ENCODE results near the gene SLC4A5. TPM values are rescaled to one million over a fixed set of nuclear protein-coding genes. Genes with fewer than 3 reads are reported as not detected.

SLC4A5 gene
- total RNA-seq, 4 donors from 2014 or later = 18.3 to 94.5 (median 59.8) TPM

DNA sequence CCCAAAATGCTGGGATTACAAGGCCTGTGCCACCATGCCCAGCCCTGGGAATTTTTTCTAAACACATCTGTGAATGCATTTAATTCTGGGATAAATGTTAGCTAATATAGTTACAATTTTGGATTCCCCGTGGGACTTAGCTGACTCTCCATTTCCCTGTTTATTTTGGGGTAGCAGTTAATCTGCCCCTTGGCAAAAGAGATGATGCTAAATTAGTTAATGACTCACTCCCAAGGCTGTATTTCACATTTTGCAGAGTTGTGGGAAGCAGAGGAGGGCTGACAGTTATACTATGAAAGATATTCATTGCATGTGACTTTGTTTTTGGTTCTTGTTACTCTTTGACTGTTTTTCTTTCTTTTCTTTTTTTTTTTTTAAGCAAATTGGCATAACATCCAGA lies 141.6 kb downstream of the SLC4A5 start:
- Histone ChIP-seq H3K4me1 (peaks cover 8 to 14% of the 10 kb centered on the region in 2 donors), H3K4me3 (replicated peaks in 1 of 3) (no peak overlapping the region), H3K9me3 (no peaks in the 10 kb centered on the region), H3K27ac (no peak overlapping the region), H3K36me3 (no peaks in the 10 kb centered on the region), H3K27me3 (no peaks in the 10 kb centered on the region)
- DNase-seq = no peak
- 61 to 68% methylated on average over 1 of the region's 1 CpG for WGBS, 2 donors
- TF ChIP-seq, protein P1, sequence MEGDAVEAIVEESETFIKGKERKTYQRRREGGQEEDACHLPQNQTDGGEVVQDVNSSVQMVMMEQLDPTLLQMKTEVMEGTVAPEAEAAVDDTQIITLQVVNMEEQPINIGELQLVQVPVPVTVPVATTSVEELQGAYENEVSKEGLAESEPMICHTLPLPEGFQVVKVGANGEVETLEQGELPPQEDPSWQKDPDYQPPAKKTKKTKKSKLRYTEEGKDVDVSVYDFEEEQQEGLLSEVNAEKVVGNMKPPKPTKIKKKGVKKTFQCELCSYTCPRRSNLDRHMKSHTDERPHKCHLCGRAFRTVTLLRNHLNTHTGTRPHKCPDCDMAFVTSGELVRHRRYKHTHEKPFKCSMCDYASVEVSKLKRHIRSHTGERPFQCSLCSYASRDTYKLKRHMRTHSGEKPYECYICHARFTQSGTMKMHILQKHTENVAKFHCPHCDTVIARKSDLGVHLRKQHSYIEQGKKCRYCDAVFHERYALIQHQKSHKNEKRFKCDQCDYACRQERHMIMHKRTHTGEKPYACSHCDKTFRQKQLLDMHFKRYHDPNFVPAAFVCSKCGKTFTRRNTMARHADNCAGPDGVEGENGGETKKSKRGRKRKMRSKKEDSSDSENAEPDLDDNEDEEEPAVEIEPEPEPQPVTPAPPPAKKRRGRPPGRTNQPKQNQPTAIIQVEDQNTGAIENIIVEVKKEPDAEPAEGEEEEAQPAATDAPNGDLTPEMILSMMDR (IDR thresholded peaks at IDR 0.05) = no peak
- TF ChIP-seq POLR2A (IDR thresholded peaks at IDR 0.05) = no peak
- intact Hi-C loops (cut with DNase I) = no loop called here

DNA sequence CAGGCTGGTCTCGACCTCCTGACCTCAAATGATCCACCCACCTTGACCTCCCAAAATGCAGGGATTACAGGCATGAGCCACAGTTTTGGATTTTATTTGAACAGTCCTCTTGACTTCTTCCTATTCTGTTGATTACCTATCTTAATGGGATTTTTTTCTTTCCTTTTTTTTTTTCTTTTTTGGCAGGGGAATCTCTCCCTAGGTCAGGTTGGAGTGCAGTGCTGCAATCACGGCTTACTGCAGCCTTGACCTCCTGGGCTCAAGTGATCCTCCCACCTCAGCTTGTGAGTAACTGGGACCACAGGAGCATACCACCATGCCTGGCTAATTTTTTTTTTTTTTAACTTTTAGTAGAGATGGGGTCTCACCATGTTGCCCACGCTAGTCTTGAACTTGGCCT lies 142.0 kb downstream of the SLC4A5 start:
- no peaks in the 10 kb centered on the region for H3K36me3 ChIP-seq
- TF ChIP-seq, protein P1 (IDR thresholded peaks at IDR 0.05) = no peak
- no peak for TF ChIP-seq POLR2A (IDR thresholded peaks at IDR 0.05)
- H3K4me3 ChIP-seq (replicated peaks in 1 of 3) = no peak overlapping the region
- no peaks in the 10 kb centered on the region for H3K9me3 ChIP-seq
- H3K4me1 ChIP-seq = peaks cover 8 to 10% of the 10 kb centered on the region in 2 donors
- no peak for DNase-seq
- no peak overlapping the region for H3K27ac ChIP-seq
- WGBS, 2 donors = 81 to 88% methylated on average over 3 of the region's 3 CpGs
- intact Hi-C loops (cut with DNase I) = no loop called here
- no peaks in the 10 kb centered on the region for H3K27me3 ChIP-seq

- intact Hi-C loops (cut with DNase I) = no loop called here
- no peak overlapping the region for H3K27ac ChIP-seq
- DNase-seq = no peak
Measured at GRCh38 chr2:74199871-74200305, 143.3 kb downstream of the SLC4A5 start.

GRCh38 chr2:74199275-74199701 lies 143.9 kb downstream of the SLC4A5 start:
- H3K4me1 ChIP-seq = peaks cover 3 to 8% of the 10 kb centered on the region in 2 donors
- no peaks in the 10 kb centered on the region for H3K9me3 ChIP-seq
- H3K4me3 ChIP-seq (replicated peaks in 1 of 3) = peak overlapping the region; percentile 16 to 57 (median 44)
- TF ChIP-seq POLR2A (IDR thresholded peaks at IDR 0.05) = peak in 1 of 2 donors; percentile 2
- TF ChIP-seq, protein P1 (IDR thresholded peaks at IDR 0.05) = peak in 1 of 6 experiments; percentile 3
- no peaks in the 10 kb centered on the region for H3K27me3 ChIP-seq
- DNase-seq = no peak
- 7 to 8% methylated on average over 14 to 18 of the region's 20 CpGs for WGBS, 2 donors
- H3K27ac ChIP-seq = peak overlapping the region in 2 of 3 donors; percentile 75 to 79
- H3K36me3 ChIP-seq = no peaks in the 10 kb centered on the region
- intact Hi-C loops (cut with DNase I) = no loop called here

More at GRCh38 chr2:74199871-74200305, 143.3 kb downstream of the SLC4A5 start:
- TF ChIP-seq, protein P1 (IDR thresholded peaks at IDR 0.05) = no peak
- no peak for TF ChIP-seq POLR2A (IDR thresholded peaks at IDR 0.05)
- Histone ChIP-seq H3K36me3 (no peaks in the 10 kb centered on the region), H3K4me1 (peaks cover 3 to 8% of the 10 kb centered on the region in 2 donors), H3K4me3 (replicated peaks in 1 of 3) (no peak overlapping the region), H3K9me3 (no peaks in the 10 kb centered on the region), H3K27me3 (no peaks in the 10 kb centered on the region)
- WGBS, 2 donors = 49 to 55% methylated on average over 8 of the region's 8 CpGs

GRCh38 chr2:74198461-74199274 lies 144.5 kb downstream of the SLC4A5 start, which contains the start of gene MTHFD2:
Gene MTHFD2, plus strand, starts transcription at chr2:74198615. Its CDS starts 27 bp downstream, at chr2:74198642.
- peak; percentile 79 to 84 for DNase-seq
- Histone ChIP-seq H3K27ac (peak within 1 kb of the TSS; percentile 45 to 79 (median 75)), H3K4me3 (replicated peaks in 1 of 3) (peak within 1 kb of the TSS; percentile 16 to 57 (median 44)), H3K27me3 (no peaks in the 10 kb centered on the region), H3K36me3 (no peaks in the 10 kb centered on the region), H3K4me1 (peaks cover 3 to 8% of the 10 kb centered on the region in 2 donors), H3K9me3 (no peaks in the 10 kb centered on the region)
- WGBS, 2 donors = 2 to 7% methylated on average over 9 to 38 of the region's 96 CpGs
- TF ChIP-seq, protein P1 (IDR thresholded peaks at IDR 0.05) = peak; percentile 37 to 70 (median 63)
- TF ChIP-seq POLR2A (IDR thresholded peaks at IDR 0.05) = peak in 1 of 2 donors; percentile 43
- intact Hi-C loops (cut with DNase I) = no loop called here

All from thyroid gland (tissue), 4 donors.